Adrenal gland (tissue), 5 donors: ENCODE measurements around the gene CEP152.

Experiments
- POLR2A ChIP-seq, 2 donors: fragments of 450-650 bp; IDR thresholded peaks; one replicate each; pipeline ENCODE4 v1.6.1; 2017; ENCODE audit warnings: antibody characterized with exemption in 2 of 2, mild to moderate bottlenecking in 2 of 2, moderate library complexity in 1 of 2
- TF ChIP-seq, protein P1 (sequence below), 6 experiments: fragments of 450-650 bp in 4 of 6; fragments of 200-600 bp in 2 of 6; sonication (generic) in 1 of 6; IDR thresholded peaks; 1 replicate in 5 of 6; 2 replicates in 1 of 6; pipeline versions ENCODE4 v1.5.1 to v1.8.0; 2016 to 2021; ENCODE audit warnings: antibody characterized with exemption in 6 of 6, mild to moderate bottlenecking in 2 of 6, moderate library complexity in 1 of 6
- donor health status: DM: no; HTN: no; CAD: no.

DNA sequence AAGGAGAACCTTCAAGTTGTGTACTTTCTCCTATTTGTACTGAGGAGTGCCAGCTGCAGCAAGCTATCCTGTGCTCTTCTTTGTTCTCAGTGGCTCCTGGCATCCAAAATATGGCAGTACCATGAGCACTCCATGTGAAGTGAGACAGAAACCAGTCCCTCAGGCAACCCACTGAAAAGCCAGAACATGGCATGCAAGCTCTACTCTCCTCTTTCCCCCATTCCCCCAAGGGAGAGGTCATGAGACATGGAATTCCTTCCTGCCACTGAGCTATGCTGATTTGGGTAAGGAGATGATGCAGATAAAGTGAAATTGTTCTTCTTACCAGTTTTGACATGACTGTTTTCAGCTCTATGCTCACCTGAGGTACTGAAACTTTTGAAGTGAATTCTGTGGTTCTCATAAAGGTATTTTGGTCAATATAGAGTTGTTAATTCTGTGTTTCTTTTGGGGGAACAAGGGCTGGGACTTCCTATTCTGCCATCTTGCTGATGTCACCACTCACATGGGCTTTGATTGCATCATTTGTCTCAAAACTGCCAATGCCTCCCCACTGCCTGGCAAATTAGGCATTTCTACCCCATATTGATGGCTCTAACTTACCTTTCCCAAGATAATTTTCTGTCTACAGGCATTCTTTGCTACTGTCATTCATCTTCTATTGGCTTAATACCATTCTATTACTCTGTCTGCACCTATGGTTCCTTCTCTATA lies 22.8 kb upstream of the CEP152 start:
- TF ChIP-seq, protein P1, sequence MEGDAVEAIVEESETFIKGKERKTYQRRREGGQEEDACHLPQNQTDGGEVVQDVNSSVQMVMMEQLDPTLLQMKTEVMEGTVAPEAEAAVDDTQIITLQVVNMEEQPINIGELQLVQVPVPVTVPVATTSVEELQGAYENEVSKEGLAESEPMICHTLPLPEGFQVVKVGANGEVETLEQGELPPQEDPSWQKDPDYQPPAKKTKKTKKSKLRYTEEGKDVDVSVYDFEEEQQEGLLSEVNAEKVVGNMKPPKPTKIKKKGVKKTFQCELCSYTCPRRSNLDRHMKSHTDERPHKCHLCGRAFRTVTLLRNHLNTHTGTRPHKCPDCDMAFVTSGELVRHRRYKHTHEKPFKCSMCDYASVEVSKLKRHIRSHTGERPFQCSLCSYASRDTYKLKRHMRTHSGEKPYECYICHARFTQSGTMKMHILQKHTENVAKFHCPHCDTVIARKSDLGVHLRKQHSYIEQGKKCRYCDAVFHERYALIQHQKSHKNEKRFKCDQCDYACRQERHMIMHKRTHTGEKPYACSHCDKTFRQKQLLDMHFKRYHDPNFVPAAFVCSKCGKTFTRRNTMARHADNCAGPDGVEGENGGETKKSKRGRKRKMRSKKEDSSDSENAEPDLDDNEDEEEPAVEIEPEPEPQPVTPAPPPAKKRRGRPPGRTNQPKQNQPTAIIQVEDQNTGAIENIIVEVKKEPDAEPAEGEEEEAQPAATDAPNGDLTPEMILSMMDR (IDR thresholded peaks at IDR 0.05): no peak
- no peak for TF ChIP-seq POLR2A (IDR thresholded peaks at IDR 0.05)
